HepG2 (cell line): Measurements from ENCODE around the gene RAB20. TPM values are rescaled to one million over a fixed set of nuclear protein-coding genes. Genes with fewer than 3 reads are reported as not detected.

Experiments used
- ATF3 ChIP-seq: sonication (generic); formaldehyde crosslinking; IDR thresholded peaks from 2 replicates; pipeline ENCODE4 v1.4.0; 2020; ENCODE audit warnings: missing genetic modification reagents
- BCL6 ChIP-seq: IDR thresholded peaks from 2 replicates; pipeline ENCODE4 v1.6.1; 2016; ENCODE audit warnings: missing genetic modification reagents, missing compliant biosample characterization
- FOXA1 ChIP-seq, 2 experiments: fragments of 450-650 bp in 1 of 2; sonication (generic) in 1 of 2; formaldehyde crosslinking in 1 of 2; IDR thresholded peaks; 2 replicates each; pipeline versions ENCODE4 v1.4.0 to v1.6.1; 2016 to 2020; ENCODE audit warnings: missing genetic modification reagents in 1 of 2
- HOXA3 ChIP-seq: sonication (generic); formaldehyde crosslinking; IDR thresholded peaks from 2 replicates; pipeline ENCODE4 v1.5.0; 2020; ENCODE audit warnings: missing genetic modification reagents
- LCORL ChIP-seq, 2 experiments: fragments of 450-650 bp in 1 of 2; sonication (generic) in 1 of 2; formaldehyde crosslinking in 1 of 2; IDR thresholded peaks; 2 replicates each; pipeline versions ENCODE4 v1.5.0 to v1.6.1; 2017 to 2020; ENCODE audit warnings: antibody characterized with exemption in 1 of 2, missing genetic modification reagents in 1 of 2
- MEIS2 ChIP-seq: sonication (generic); formaldehyde crosslinking; IDR thresholded peaks from 2 replicates; pipeline ENCODE4 v1.9.0; 2021; ENCODE audit warnings: mild to moderate bottlenecking, missing genetic modification reagents
- RCOR2 ChIP-seq: IDR thresholded peaks from 2 replicates; pipeline ENCODE4 v1.6.1; 2016; ENCODE audit warnings: missing biosample characterization, missing genetic modification reagents
- TFE3 ChIP-seq: IDR thresholded peaks from 2 replicates; pipeline ENCODE4 v1.6.1; 2016
- UBTF ChIP-seq: sonication (generic); formaldehyde crosslinking; IDR thresholded peaks from 2 replicates; pipeline ENCODE4 v1.4.0; 2020; ENCODE audit warnings: mild to moderate bottlenecking, missing genetic modification reagents
- ZHX2 ChIP-seq, 2 experiments: sonication (generic) in 1 of 2; formaldehyde crosslinking in 1 of 2; IDR thresholded peaks; 2 replicates each; pipeline versions ENCODE4 v1.6.1 to v1.9.0; 2014 to 2022; ENCODE audit warnings: antibody characterized with exemption in 1 of 2, borderline replicate concordance in 1 of 2, inconsistent platforms in 1 of 2, low read depth in 1 of 2, missing genetic modification reagents in 1 of 2
- ZNF12 ChIP-seq: sonication (generic); formaldehyde crosslinking; IDR thresholded peaks from 2 replicates; pipeline ENCODE4 v1.5.0; 2020; ENCODE audit warnings: missing genetic modification reagents
- ZNF280D ChIP-seq: sonication (generic); formaldehyde crosslinking; IDR thresholded peaks from 2 replicates; pipeline ENCODE4 v1.5.1; 2020; ENCODE audit warnings: mild to moderate bottlenecking, missing genetic modification reagents
- ZNF576 ChIP-seq: sonication (generic); formaldehyde crosslinking; IDR thresholded peaks from 2 replicates; pipeline ENCODE4 v1.4.0; 2020; ENCODE audit warnings: mild to moderate bottlenecking, missing genetic modification reagents
- ZNF746 ChIP-seq: sonication (generic); formaldehyde crosslinking; IDR thresholded peaks from 2 replicates; pipeline ENCODE4 v1.8.0; 2022; ENCODE audit warnings: mild to moderate bottlenecking, missing genetic modification reagents
- polyA plus RNA-seq, 8 experiments: library from polyadenylated mRNA; depleted of rRNA in 3 of 8; stranded (reverse) in 7 of 8; unstranded in 1 of 8; fragments of >200 nt; fragmentation: Illumina TruSeq in 4 of 8; extraction: Trizol in 4 of 8; gene quantifications; 2 replicates each; pipeline versions ENCODE4 v1.2.1 to v1.2.3, GENCODE V29; 2011 to 2016; ENCODE audit warnings: low read depth in 4 of 8, missing spikeins in 1 of 8, mixed read lengths in 1 of 8; ENCODE audit not compliant: insufficient read depth in 1 of 8
- total RNA-seq, 5 experiments: library from RNA; depleted of rRNA; stranded (reverse); fragments of >200 nt; fragmentation: Illumina TruSeq; extraction: Trizol; gene quantifications; 2 replicates each; pipeline ENCODE4 v1.2.3, GENCODE V29; 2016; ENCODE audit warnings: low read depth in 1 of 5

RAB20 gene
- total and polyA plus RNA-seq, 2 of the 13 experiments (the other 11 are each of a cell fraction or from before 2014, with no cell fraction given): 15.6 to 30.5 TPM

- TF ChIP-seq ZHX2 (IDR thresholded peaks at IDR 0.05; ENCODE audit: low read depth) (no peak), ZHX2 (CRISPR knock-in tag; IDR thresholded peaks at IDR 0.05; ENCODE audit: borderline replicate concordance) (no peak), BCL6 (CRISPR knock-in tag) (peak; percentile 49; the same call in 1 of the 2 replicates), HOXA3 (CRISPR knock-in tag) (peak; percentile 41; the same call in 1 of the 2 replicates), ZNF576 (no peak), ZNF280D (CRISPR knock-in tag) (no peak), ZNF12 (CRISPR knock-in tag) (peak; percentile 26; the same call in 1 of the 2 replicates), MEIS2 (CRISPR knock-in tag) (no peak), LCORL (IDR thresholded peaks at IDR 0.05) (no peak), LCORL (CRISPR knock-in tag; IDR thresholded peaks at IDR 0.05) (0 out of 2 replicates have a peak, but pooled peaks have one; percentile 47), FOXA1 (IDR thresholded peaks at IDR 0.05) (no peak), FOXA1 (CRISPR knock-in tag; IDR thresholded peaks at IDR 0.05) (peak; percentile 87), RCOR2 (CRISPR knock-in tag) (0 out of 2 replicates have a peak, but pooled peaks have one; percentile 38), ZNF746 (0 out of 2 replicates have a peak, but pooled peaks have one; percentile 30), ATF3 (no peak), UBTF (CRISPR knock-in tag) (peak; percentile 33; the same call in 1 of the 2 replicates), TFE3 (0 out of 2 replicates have a peak, but pooled peaks have one; percentile 24)
Measured at GRCh38 chr13:110555601-110556223, 5.8 kb downstream of the RAB20 start (continued).
